ENCODE results near the gene EIF1AD.
"Not testable (repeated sequence)": the region's sequence is repeated elsewhere in the genome, so short reads cannot be mapped to it uniquely, and the experiment has no call there.

Gene EIF1AD

GRCh38 chr11:66001942-66002647 is at the start of gene EIF1AD, which contains the start of gene BANF1:
TSS of gene EIF1AD (minus strand) at chr11:66002157. CDS start at chr11:66000389, 1,768 bp downstream.
TSS of gene BANF1 (plus strand) at chr11:66002503. CDS start at chr11:66003251, 748 bp downstream.
- peak; percentile 87 for DNase-seq (ENCODE audit: low read depth in 2 of 2)

GRCh38 chr11:66051371-66051765 is 49.4 kb upstream of the EIF1AD start:
- DNase-seq (ENCODE audit: low read depth in 2 of 2): no peak

- DNase-seq (ENCODE audit: low read depth in 2 of 2): no peak
These were observed 48.7 kb upstream of the EIF1AD start for GRCh38 chr11:66050581-66051231.

- no peak for DNase-seq (ENCODE audit: low read depth in 2 of 2)
These were observed 46.8 kb upstream of the EIF1AD start, which contains the start of gene GAL3ST3 for GRCh38 chr11:66048547-66049323. TSS of gene GAL3ST3 (minus strand) at chr11:66049161. CDS start at chr11:66045415, 3,746 bp downstream.

GRCh38 chr11:66047541-66048365 is 45.8 kb upstream of the EIF1AD start:
- no peak for DNase-seq (ENCODE audit: low read depth in 2 of 2)

- no peak for DNase-seq (ENCODE audit: low read depth in 2 of 2)
These were observed 44.9 kb upstream of the EIF1AD start for GRCh38 chr11:66046901-66047300.

GRCh38 chr11:66045177-66045639 is 43.3 kb upstream of the EIF1AD start:
- peak; percentile 66 to 68 for DNase-seq (ENCODE audit: low read depth in 2 of 2)

GRCh38 chr11:66044757-66045156 is 42.8 kb upstream of the EIF1AD start:
- no peak for DNase-seq (ENCODE audit: low read depth in 2 of 2)

- DNase-seq (ENCODE audit: low read depth in 2 of 2): no peak
These were observed 41.3 kb upstream of the EIF1AD start for GRCh38 chr11:66042996-66043906.

GRCh38 chr11:66042227-66042995 is 40.5 kb upstream of the EIF1AD start:
- no peak for DNase-seq (ENCODE audit: low read depth in 2 of 2)

GRCh38 chr11:66039765-66040164 is 37.8 kb upstream of the EIF1AD start:
- DNase-seq (ENCODE audit: low read depth in 2 of 2): no peak

GRCh38 chr11:66037327-66037726 is 35.4 kb upstream of the EIF1AD start:
- no peak for DNase-seq (ENCODE audit: low read depth in 2 of 2)

- DNase-seq (ENCODE audit: low read depth in 2 of 2): no peak
These were observed 34.4 kb upstream of the EIF1AD start for GRCh38 chr11:66036334-66036710.

- DNase-seq (ENCODE audit: low read depth in 2 of 2): no peak
These were observed 33.8 kb upstream of the EIF1AD start for GRCh38 chr11:66035653-66036333.

GRCh38 chr11:66032957-66033735 is 31.2 kb upstream of the EIF1AD start:
- no peak for DNase-seq (ENCODE audit: low read depth in 2 of 2)

GRCh38 chr11:66026017-66026529 is 24.1 kb upstream of the EIF1AD start, which contains the start of gene CATSPER1:
TSS of gene CATSPER1 (minus strand) at chr11:66026479. CDS start at chr11:66026379, 100 bp downstream.
- DNase-seq (ENCODE audit: low read depth in 2 of 2): no peak

- DNase-seq (ENCODE audit: low read depth in 2 of 2): not testable (repeated sequence)
These were observed 21.2 kb upstream of the EIF1AD start for GRCh38 chr11:66023186-66023440.
